GM21825 (cell line): ENCODE data around the gene SKI.

Experiments
- ATAC-seq: cut with Tn5 transposase; IDR thresholded peaks from one replicate; pipeline ENCODE4 v1.9.1; 2021; ENCODE audit warnings: mild to moderate bottlenecking, moderate library complexity; ENCODE audit not compliant: unreplicated experiment

The SKI gene

GRCh38 chr1:2209400-2210083 is 18.6 kb upstream of the SKI start:
- no peak for ATAC-seq

GRCh38 chr1:2210084-2210653 is 17.9 kb upstream of the SKI start:
- no peak for ATAC-seq

DNA sequence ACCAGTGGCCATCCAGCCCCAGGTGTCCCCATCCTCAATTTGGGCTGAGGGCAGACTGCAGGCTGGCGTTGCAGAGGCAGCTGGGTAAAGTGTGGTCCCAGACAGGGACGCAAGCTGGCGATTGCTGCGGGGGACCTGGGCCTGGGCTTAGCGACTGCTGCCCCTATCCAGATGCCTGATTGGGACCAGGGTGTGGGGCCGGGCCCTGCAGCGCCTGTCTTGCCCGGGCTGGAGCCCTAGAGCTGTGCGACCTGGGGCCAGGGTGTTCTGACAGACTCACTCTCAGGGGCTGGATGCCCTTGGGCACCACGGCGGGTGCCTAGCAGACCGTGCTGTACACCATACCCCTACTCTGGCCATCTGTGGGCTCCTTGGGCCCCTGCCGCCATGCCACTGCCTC is 17.3 kb upstream of the SKI start:
- ATAC-seq, result no peak

DNA sequence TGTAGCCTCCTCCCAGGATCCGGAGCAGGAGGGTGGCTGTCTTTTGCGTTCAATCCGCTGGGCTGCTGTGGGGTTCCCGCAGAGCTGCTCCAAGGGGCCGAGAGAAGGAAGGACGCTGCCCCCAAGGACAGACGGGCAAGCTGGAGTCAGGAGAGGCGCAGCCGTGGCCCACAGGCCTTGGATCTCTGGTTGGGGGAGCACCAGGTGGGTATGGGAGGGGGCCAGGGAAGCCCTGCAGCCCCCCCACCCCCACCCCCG is 15.9 kb upstream of the SKI start:
- ATAC-seq, result no peak

DNA sequence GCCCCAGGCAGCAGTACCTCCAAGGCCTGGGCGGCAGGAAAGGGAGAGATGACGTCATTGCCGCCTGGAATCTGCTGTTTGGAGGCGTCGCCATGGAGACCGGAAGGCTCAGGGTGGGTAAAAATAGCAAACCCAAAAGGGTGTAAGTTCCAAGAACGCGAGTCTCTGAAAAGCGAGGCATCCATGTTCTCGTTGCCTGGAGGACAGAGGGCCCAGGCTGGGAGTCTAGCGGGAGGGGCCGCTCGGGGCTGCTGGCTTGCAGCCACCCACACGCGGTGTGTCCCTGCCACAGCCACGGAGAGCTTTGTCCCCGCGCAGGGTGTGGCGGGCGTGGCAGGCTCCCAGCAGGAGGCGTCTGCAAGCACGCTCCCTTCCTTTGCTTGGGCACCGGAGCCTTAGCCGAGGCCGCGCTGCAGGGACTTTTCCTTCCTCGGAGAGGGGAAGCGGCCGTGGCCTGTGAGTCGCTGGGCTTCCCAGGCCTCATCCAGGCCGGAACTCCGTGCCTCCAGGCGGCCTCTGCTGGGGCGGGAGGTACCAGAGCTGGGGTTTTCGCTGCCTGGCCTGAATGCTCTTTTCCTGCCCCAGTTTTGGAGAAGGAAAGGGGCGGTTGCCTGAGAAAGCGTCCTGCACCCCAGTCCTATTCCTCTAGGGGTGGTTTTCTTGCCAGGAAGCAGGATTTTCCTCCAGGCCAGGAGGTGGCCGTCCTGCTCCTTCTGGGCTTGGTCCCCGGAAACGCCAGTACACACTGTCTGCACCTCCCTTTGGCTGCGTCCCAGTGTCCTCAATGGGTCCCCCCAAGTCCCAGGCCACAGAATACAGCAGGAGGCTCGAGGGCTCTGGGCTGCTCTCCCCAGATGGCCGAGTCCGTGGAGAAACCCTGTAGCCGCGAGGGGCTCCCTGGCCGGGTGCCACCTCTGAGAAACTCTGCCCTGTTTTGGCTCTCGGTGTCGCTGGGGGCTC is 15.3 kb upstream of the SKI start:
- ATAC-seq, result no peak

DNA sequence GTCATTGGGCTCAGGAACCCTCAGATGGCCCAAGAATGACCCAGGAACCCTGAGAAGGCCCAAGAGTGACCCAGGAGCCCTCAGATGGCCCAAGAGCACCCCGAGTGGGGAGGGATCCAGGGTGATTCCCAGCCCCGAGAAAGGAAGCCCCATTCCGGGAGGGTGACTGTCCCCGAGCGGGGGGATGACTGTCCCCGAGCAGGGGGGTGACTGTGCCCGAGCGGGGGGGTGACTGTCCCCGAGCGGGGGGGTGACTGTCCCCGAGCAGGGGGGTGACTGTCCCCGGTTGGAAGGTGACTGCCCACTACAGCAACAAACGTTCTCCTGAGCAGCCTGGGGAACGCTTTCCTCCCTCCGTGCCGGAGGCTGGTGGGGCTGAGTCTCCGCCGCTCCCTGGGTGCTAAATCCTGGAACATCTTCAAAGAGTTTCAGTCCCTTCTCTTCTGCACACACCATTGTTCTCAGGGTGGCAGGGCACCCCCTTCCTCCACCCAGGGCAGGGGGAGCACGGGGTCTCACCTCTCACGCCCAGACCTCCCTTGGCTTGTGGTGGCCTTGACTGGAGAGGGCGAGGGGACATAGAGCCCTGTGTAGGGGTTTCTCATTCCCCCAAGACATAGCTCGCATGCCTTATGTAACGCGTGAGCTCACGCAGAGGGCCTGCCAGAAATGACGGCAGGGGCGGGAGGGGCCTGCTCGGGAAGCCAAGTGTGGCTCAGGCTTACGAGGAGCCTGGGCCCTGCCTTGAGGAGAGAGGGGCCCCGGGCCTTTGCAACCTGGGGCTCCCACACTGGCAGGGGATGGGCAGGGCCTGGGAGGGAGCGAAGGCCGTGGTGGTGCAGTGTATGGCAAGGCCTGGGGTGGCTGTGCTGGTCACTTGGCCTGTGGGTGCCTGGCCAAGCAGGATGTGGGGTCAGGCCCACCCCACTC is 14.3 kb upstream of the SKI start:
- no peak for ATAC-seq

DNA sequence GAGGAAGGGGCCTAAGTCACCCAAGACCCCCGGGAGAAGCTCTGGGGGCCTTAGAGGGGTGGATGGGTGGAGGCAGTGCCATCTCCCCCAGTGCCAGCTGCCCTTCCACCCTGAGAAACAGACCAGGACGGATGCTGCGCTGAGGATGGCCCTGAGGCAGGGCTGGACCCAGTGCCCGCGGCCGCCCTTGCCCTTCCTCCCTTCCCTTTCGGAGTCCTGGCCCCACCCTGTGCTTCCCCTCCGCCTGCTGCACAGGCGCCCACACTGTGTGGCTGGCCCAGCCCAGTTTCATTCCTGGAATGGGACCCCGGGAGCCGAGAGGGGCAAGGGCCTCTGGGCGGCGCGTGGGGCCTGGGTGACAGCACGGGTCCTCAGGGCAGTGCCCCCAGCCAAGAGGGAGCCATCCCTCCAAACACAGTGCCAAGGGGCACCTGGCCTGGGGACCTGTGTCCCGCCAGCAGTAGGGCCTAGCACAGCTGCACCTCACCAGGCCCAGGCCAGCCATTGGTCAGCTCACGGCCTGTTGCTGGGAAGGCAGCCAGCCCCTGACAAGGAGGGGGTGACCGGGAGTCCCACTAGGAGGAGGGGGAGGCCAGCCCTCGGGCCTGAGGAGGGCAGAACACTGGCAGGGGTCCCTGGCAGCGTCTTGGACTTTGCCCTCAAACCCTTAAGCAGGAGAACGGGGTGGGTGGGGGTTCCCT is 13.4 kb upstream of the SKI start:
- ATAC-seq, result no peak

DNA sequence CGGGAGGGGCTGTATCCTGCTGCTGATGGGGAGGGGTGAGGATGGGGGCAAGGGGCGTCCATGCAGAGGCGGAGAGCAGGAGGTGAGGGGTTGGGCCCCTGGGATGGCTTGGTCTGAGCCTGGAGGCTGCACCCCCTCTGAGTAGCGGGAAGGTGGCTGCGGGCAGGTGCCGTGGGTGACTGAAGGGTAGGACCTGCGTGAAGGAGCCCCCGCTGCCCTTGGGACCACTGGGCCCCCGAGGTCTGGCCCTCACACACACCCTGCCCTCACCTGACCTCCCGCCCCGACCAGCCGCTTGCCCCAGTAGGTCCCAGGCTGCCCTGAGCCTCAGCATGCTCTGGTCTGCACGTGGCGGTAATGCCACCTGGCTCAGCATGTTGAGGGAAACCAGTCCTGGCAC is 12.8 kb upstream of the SKI start:
- no peak for ATAC-seq

DNA sequence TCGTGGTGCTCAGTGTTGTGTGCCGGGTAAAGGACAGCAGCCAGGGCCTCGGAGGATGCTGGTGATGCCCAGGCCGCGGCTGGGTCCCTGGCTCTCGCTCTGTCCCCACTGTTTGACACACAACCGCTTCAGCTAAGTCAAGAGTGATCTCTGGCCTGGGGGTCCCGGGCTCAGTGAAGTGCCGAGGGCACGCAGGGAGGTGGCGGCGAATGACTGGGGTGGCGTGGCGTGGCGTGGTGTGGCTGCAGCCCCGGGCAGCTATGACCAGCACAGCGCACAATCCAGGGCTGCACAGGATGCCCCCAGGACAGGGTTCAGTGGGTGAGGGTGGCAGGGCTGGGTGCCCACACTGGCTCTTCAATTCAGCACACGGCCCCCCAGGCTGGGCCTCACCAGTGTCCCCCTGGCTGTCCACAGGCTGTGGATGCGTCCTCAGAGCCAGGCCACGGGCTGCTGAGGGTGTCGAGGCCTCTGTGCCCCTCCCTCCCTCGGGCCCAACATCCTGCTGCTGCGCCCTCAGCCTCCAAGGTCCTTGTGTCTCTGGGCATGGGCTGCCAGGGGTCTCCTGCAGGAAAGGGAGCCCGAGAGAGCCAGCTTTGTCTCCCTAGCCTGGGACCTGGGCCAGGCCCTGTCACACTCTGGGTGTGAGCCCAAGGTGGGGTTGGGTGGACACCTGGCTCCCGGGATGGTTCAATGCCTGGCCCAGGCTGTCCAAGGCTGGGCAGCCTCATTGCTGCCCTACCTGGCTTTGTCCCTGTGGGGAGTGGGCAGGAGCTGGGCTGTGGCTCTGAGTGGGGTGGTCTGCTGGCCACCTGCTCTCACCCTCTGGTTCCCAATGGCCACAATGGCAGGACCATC is 12.0 kb upstream of the SKI start:
- ATAC-seq, result no peak

DNA sequence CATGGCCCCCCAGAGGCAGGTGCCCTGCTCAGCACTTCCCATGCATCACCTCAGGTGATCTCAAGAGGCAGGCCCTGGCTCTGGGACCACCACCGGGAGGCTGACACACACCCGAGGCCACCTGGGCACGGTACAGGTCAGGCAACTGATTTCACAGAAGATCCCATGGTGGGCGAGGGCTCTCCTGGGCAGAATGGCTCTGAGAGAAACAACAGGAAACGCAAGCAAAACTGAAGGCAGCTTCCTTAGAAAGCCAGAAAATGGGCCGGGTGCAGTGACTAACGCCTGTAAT is 11.4 kb upstream of the SKI start:
- ATAC-seq, result no peak

GRCh38 chr1:2221271-2221670 is 6.8 kb upstream of the SKI start:
- ATAC-seq, result no peak

DNA sequence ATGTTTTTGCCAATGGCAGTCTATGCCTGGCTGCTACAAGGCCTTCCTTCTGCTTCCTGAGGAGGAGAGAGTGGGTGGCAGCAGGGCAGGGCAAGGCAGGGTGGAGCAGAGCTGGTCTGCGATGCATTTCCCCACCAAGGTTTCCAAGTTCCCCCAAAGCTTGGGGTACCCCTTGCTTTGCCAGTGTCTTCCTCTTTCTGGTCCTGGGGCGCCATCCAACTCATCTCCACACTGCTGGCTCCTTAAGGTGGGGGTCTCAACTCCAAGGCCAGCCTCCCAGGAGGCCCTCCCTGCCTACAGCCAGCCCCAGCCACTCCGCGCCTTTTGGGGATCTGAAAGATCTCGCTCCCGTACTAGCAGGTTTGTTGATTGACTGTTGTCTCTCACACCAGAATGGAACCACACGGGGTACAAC is 3.9 kb upstream of the SKI start:
- no peak for ATAC-seq

DNA sequence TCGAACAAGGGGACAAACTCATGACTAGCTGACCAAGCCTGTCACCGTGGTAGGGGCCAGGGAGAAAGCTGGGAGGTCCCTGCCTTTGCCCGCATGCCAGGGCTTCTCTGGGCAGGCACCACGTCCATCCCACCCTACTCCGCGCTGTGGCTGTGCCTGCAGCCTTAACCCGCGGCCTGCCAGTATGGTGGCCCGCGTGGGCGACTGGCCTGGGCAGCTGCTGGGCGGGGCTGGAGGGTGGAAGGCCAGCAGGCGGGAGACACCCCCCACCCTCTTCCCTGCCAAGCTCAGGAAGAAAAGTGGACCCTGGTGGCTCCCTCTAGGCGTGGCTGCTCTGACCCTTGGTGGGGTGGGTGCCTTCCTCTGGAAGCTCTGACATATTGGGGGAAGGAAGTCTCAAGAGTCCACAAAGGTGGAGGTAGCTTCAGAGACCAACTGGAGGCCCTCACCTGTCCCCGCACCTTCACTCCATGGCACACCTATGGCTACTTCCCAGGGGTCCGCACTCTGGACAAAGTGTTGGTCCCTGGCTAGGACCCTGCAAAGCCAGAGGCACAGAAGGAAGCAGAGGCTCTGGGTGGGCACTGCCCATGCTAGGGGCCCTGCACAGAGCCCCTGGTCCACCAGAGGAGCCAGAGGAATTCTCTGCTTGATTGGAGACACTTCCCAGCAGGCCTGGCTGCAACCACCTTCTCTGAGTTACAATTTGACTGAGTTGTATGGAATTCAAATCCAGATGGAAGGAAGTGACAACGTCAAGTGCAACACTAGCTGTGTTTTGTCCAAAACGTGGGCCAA is 3.3 kb upstream of the SKI start:
- no peak for ATAC-seq

DNA sequence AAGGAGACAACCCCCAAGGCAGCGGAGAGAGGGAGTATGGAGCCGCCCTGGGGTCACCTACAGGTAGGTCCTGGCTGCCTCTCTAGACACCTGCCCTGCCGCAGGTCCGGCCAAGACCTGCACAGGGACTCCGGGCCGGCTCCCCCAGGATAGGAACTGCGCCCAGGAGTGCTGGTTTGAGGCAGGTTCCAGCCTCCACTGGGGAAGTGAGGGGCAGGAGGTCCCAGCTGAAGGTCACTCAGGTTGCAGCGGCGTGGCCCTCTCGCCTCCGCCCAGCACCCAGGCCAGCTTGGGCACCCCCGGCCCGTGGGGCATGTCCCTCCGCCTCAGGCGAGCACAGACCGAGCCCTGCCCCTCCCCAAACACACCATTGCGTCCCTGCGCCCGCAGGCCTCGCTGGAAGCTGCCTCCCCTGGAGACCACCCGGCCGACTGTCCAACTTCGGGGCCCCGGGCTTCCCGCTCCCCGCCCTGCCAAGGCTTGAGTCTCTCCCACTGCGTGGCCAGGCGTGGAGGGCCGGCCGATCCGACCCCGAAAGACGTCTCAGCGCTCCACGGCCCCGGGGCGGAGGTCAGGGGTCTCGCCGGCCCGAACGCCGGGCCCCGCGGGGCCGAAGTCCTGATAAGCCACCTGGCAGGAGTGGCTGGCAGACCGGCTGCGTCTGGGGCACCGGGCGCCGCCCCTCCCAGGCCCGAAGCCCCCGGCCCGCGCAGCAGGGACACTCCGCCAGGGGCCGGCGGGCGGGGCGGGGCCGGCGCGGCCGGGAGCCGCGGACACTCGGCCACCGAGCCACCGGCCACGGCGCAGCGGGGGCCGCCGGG is 1.4 kb upstream of the SKI start:
- peak; percentile 0 for ATAC-seq

DNA sequence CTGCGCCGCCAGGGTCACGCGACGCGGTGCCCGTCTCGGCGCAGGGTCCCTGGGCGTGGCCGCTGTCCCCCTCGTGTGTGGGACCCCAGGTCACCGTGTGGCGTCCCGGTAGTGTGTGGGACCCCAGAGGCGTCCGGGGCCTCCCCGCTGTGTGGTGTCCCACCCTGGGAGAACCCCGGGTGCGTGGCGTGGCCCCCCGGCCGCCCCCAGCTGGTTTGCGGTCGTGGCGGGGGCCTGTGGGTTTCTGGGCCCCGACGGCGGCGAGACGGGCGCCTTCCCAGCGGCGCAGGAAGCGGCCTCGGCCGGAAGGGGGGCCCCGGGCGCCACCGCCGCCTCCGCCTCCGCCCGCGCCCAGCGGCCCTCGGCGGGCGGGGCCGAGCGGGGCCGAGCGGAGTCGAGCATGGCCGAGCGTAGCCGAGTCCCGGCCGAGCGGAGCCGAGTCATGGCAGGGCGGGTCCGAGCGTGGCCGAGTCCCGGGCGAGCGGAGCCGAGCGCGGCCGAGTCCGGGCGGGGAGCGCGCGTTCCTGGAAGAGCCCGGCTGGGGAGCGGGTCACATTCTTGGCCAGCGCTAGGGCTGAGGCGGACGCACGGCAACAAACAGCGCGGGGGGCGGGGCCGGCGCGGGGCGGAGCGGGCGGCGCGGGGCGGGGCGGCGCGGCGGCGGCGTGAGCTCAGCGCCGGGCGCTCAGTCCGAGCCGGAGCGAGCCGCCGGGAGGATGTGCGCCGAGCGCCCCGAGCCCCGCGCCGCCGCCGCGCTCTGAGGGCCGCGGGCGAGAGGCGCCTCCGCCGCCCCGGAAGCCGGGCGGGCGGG is 568 bp upstream of the SKI start:
- peak; percentile 84 for ATAC-seq

- ATAC-seq, result no peak
These were observed 546 bp downstream of the SKI start for GRCh38 chr1:2228694-2229036.

GRCh38 chr1:2229037-2229864 is 1.1 kb downstream of the SKI start:
- ATAC-seq, result no peak
